PC-9 (cell line): ENCODE results near the gene SLC23A1. TPM values are rescaled to one million over a fixed set of nuclear protein-coding genes. Genes with fewer than 3 reads are reported as not detected.

Experiments
- BruUV-seq: library from RNA; stranded (reverse); fragments of 400-500 nt; replicated peaks from 2 replicates; lab custom pipeline; 2021; lab: Mats Ljungman, UMichigan
- CTCF ChIA-PET: fragments of 300-600 bp; sonication (Branson Sonifier 250); formaldehyde crosslinking; loops from one replicate; lab custom pipeline; 2022; ENCODE audit warnings: antibody characterized with exemption; lab: Charles Lee
- POLR2A ChIA-PET: fragments of 300-600 bp; sonication (Branson Sonifier 250); formaldehyde crosslinking; loops from one replicate; lab custom pipeline; 2022; ENCODE audit warnings: antibody characterized with exemption; ENCODE audit not compliant: unreplicated experiment; lab: Charles Lee
- DNase-seq, 2 experiments: peaks; one replicate each; pipeline versions ENCODE4 v3.0.0 to v3.0.0-alpha.2; 2015 to 2022; ENCODE audit warnings: mixed read lengths in 1 of 2
- H2AFZ ChIP-seq: fragments of 200-600 bp; sonication (generic); 2 replicates; pipeline ENCODE4 v1.8.1; 2017; ENCODE audit warnings: antibody characterized with exemption
- H3F3A ChIP-seq: fragments of 200-600 bp; sonication (generic); 2 replicates; pipeline ENCODE4 v1.8.1; 2017; ENCODE audit warnings: antibody characterized with exemption, mild to moderate bottlenecking, low read depth; ENCODE audit not compliant: insufficient read depth
- H3K27ac ChIP-seq: fragments of 200-600 bp; sonication (generic); 2 replicates; pipeline ENCODE4 v1.6.1; 2016; ENCODE audit warnings: mixed run types
- H3K27me3 ChIP-seq: fragments of 200-600 bp; sonication (generic); 2 replicates; pipeline ENCODE4 v1.6.1; 2016; ENCODE audit warnings: low read depth, mixed run types; ENCODE audit not compliant: insufficient read depth
- H3K36me3 ChIP-seq: fragments of 200-600 bp; sonication (generic); 2 replicates; pipeline ENCODE4 v1.6.1; 2016; ENCODE audit warnings: low read depth, mixed run types
- H3K4me1 ChIP-seq: fragments of 200-600 bp; sonication (generic); replicated peaks from 2 replicates; pipeline ENCODE4 v1.6.1; 2016; ENCODE audit warnings: mixed run types; ENCODE audit not compliant: insufficient read depth
- H3K4me2 ChIP-seq: fragments of 200-600 bp; sonication (generic); 2 replicates; pipeline ENCODE4 v1.6.1; 2017; ENCODE audit warnings: mixed run types
- H3K4me3 ChIP-seq: fragments of 200-600 bp; sonication (generic); 2 replicates; pipeline ENCODE4 v1.6.1; 2016; ENCODE audit warnings: mixed run types
- H3K79me2 ChIP-seq: fragments of 200-600 bp; sonication (generic); 2 replicates; pipeline ENCODE4 v1.6.1; 2017; ENCODE audit warnings: low read depth, mixed run types
- H3K9me2 ChIP-seq: fragments of 200-600 bp; sonication (generic); 2 replicates; pipeline ENCODE4 v1.8.1; 2017; ENCODE audit warnings: mild to moderate bottlenecking; ENCODE audit not compliant: insufficient read depth
- H3K9me3 ChIP-seq: fragments of 200-600 bp; sonication (generic); 2 replicates; pipeline ENCODE4 v1.8.1; 2016; ENCODE audit warnings: low read depth; ENCODE audit not compliant: insufficient read depth
- H4K20me1 ChIP-seq: fragments of 200-600 bp; sonication (generic); 2 replicates; pipeline ENCODE4 v1.8.1; 2017; ENCODE audit not compliant: insufficient read depth
- EZH2 ChIP-seq: fragments of 200-600 bp; sonication (generic); IDR thresholded peaks from 2 replicates; pipeline ENCODE4 v1.8.0; 2017; ENCODE audit warnings: antibody characterized with exemption, low read depth
- intact Hi-C: fragments of 100-400 bp; cut with micrococcal nuclease; formaldehyde crosslinking; loops from one replicate; pipeline ENCODE4 v1.10.0; 2022; ENCODE audit not compliant: unreplicated experiment
- total RNA-seq: library from RNA; stranded (reverse); gene quantifications from 2 replicates; pipeline ENCODE4 v1.2.3, GENCODE V29; 2021
- TF ChIP-seq, protein P1 (sequence below): fragments of 200-600 bp; sonication (generic); conservative IDR thresholded peaks from 2 replicates; pipeline ENCODE4 v1.6.1; 2017; ENCODE audit warnings: mixed run types, antibody characterized with exemption, mild to moderate bottlenecking, moderate library complexity

SLC23A1 gene
- total RNA-seq, 1 experiment from 2014 or later = 1.9 TPM

DNA sequence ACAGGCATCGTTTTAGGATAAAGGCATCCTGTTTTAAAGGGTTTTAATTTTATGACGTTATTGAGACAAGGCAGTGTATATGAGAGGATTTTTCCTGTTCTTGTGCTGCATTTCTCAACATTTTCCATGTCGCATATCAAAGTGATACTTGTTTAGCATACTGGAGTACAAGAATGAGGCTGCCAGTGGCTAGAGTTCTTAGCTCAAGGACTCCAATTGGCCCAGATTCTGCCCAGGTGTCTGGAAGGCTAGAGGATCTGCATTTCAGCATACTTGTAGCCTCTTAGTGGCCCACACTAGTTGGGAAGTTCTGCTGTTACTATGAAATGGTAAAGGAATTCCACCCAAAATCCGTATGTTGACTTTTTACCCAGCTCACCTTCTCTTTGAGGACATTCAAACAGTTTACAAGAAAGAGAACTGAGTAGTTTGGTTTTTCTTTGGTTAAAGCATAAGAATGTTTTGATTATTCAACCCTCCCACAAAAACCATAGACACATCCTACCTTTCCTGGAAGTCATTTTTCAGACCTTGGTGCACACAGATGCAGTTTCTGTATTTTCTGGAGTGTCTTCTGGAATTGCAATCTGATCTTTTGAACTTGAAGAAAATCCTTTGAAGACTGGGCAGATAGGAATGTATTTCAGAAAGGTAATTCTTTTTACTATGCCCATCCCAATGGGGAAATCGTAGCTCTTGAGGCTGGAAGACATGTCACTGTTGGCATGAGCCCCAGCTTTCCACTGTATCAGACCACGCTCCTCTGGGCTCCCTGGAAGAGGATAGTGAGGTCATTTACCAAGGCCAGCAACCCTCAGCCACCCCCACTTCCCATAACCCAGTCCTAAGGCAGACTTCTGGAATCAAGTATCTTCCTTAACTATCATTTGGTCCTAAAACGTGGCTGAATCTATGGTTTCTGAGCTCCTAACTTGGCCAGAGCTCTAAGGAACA, 11.3 kb downstream of the SLC23A1 start:
- TF ChIP-seq EZH2 = no peak
- TF ChIP-seq, protein P1, sequence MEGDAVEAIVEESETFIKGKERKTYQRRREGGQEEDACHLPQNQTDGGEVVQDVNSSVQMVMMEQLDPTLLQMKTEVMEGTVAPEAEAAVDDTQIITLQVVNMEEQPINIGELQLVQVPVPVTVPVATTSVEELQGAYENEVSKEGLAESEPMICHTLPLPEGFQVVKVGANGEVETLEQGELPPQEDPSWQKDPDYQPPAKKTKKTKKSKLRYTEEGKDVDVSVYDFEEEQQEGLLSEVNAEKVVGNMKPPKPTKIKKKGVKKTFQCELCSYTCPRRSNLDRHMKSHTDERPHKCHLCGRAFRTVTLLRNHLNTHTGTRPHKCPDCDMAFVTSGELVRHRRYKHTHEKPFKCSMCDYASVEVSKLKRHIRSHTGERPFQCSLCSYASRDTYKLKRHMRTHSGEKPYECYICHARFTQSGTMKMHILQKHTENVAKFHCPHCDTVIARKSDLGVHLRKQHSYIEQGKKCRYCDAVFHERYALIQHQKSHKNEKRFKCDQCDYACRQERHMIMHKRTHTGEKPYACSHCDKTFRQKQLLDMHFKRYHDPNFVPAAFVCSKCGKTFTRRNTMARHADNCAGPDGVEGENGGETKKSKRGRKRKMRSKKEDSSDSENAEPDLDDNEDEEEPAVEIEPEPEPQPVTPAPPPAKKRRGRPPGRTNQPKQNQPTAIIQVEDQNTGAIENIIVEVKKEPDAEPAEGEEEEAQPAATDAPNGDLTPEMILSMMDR = no peak
- intact Hi-C loops = no loop called here
- H3K4me2 ChIP-seq = no peak overlapping the region
- H4K20me1 ChIP-seq = peaks cover 6% of the 10 kb centered on the region; the same call in 1 of the 2 replicates
- H3K4me3 ChIP-seq = no peak overlapping the region
- H3K9me2 ChIP-seq = no peaks in the 10 kb centered on the region
- no peaks in the 10 kb centered on the region for H3K9me3 ChIP-seq
- H3K4me1 ChIP-seq = peaks cover 33% of the 10 kb centered on the region
- no TSS peak for BruUV-seq
- no peak overlapping the region for H3K27ac ChIP-seq
- H2AFZ ChIP-seq = no peak overlapping the region
- DNase-seq = no peak
- ChIA-PET POLR2A (no interaction called here), CTCF (interaction anchor here (0.5 kb wide), 1 partner anchor 125 kb away, joined by 6 read pairs; no protein-coding TSS in a partner anchor)
- no peaks in the 10 kb centered on the region for H3K27me3 ChIP-seq
- peaks cover 49% of the 10 kb centered on the region for H3F3A ChIP-seq
- H3K36me3 ChIP-seq = peaks cover 14% of the 10 kb centered on the region; the same call in 1 of the 2 replicates
- no peaks in the 10 kb centered on the region for H3K79me2 ChIP-seq

- Histone ChIP-seq H3K27ac (no peak overlapping the region), H3K4me2 (no peak overlapping the region), H3K4me3 (no peak overlapping the region), H3K36me3 (peaks cover 25% of the 10 kb centered on the region), H4K20me1 (peaks cover 8% of the 10 kb centered on the region; the same call in 1 of the 2 replicates), H3K4me1 (peaks cover 26% of the 10 kb centered on the region), H3F3A (peaks cover 46% of the 10 kb centered on the region), H3K79me2 (no peaks in the 10 kb centered on the region), H3K27me3 (no peaks in the 10 kb centered on the region), H3K9me2 (no peaks in the 10 kb centered on the region), H2AFZ (no peak overlapping the region), H3K9me3 (no peaks in the 10 kb centered on the region)
- ChIA-PET POLR2A (no interaction called here), CTCF (interaction anchor here (0.7 kb wide), 1 partner anchor 397 kb away, joined by 3 read pairs; no protein-coding TSS in a partner anchor)
- BruUV-seq = no TSS peak
- TF ChIP-seq, protein P1 = no peak
- no peak for TF ChIP-seq EZH2
- intact Hi-C loops = loop anchor here (5.0 kb wide), 1 partner anchor 802 kb away; no protein-coding TSS in a partner anchor
- DNase-seq = no peak
Measured at GRCh38 chr5:139369181-139369580, 13.9 kb downstream of the SLC23A1 start.

- no peak for DNase-seq
- TF ChIP-seq, protein P1 = peak; percentile 23; the same call in 1 of the 2 replicates
- TF ChIP-seq EZH2 = no peak
- H3K4me3 ChIP-seq = no peak overlapping the region
- peaks cover 14% of the 10 kb centered on the region for H4K20me1 ChIP-seq
- no peak overlapping the region for H2AFZ ChIP-seq
- H3K4me2 ChIP-seq = no peak overlapping the region
- no TSS peak for BruUV-seq
- H3K27ac ChIP-seq = no peak overlapping the region
- POLR2A ChIA-PET = no interaction called here
- no peaks in the 10 kb centered on the region for H3K9me2 ChIP-seq
- H3K4me1 ChIP-seq = peaks cover 20% of the 10 kb centered on the region
- H3F3A ChIP-seq = peaks cover 42% of the 10 kb centered on the region
- no peaks in the 10 kb centered on the region for H3K79me2 ChIP-seq
- H3K27me3 ChIP-seq = no peaks in the 10 kb centered on the region
- H3K9me3 ChIP-seq = no peaks in the 10 kb centered on the region
- intact Hi-C loops = loop anchor here (5.0 kb wide), 1 partner anchor 801 kb away; no protein-coding TSS in a partner anchor
- peaks cover 31% of the 10 kb centered on the region for H3K36me3 ChIP-seq
- CTCF ChIA-PET = interaction anchor here (0.7 kb wide), 2 partner anchors 14 to 397 kb away, joined by 3 read pairs; partner anchors contain the start of gene SLC23A1
Measured at GRCh38 chr5:139368613-139369012, 14.5 kb downstream of the SLC23A1 start.
